ENCODE results near the gene PCDH15. TPM values are rescaled to one million over a fixed set of nuclear protein-coding genes. Genes with fewer than 3 reads are reported as not detected.

The PCDH15 gene
- total and polyA plus RNA-seq, 2 of the 13 experiments (the other 11 are each of a cell fraction or from before 2014, with no cell fraction given): not detected

GRCh38 chr10:53939654-53940053 lies 861.4 kb downstream of the PCDH15 start (continued):
- no peak for TF ChIP-seq ZBTB33 (CRISPR knock-in tag; IDR thresholded peaks at IDR 0.05)
- TF ChIP-seq ZNF234 (CRISPR knock-in tag; conservative IDR thresholded peaks at IDR 0.05): no peak
- TF ChIP-seq ZNF124 (CRISPR knock-in tag; IDR thresholded peaks at IDR 0.05): no peak
- TF ChIP-seq TEAD3 (CRISPR knock-in tag; optimal IDR thresholded peaks at IDR 0.05; ENCODE audit: borderline replicate concordance): no peak
- no peak for TF ChIP-seq SOX6 (IDR thresholded peaks at IDR 0.05)
- TF ChIP-seq SOX6 (CRISPR knock-in tag; IDR thresholded peaks at IDR 0.05): peak; percentile 52; the same call in 1 of the 2 replicates
- TF ChIP-seq ZNF34 (CRISPR knock-in tag; IDR thresholded peaks at IDR 0.05; ENCODE audit: borderline replicate concordance): no peak
- TF ChIP-seq FOXK2 (IDR thresholded peaks at IDR 0.05): no peak
- TF ChIP-seq ZNF280D (CRISPR knock-in tag; IDR thresholded peaks at IDR 0.05): no peak
- no peak for TF ChIP-seq ZNF687 (CRISPR knock-in tag; IDR thresholded peaks at IDR 0.05)
- no peak for TF ChIP-seq TIGD3 (CRISPR knock-in tag; IDR thresholded peaks at IDR 0.05; ENCODE audit: borderline replicate concordance)
- TF ChIP-seq SALL1 (CRISPR knock-in tag; IDR thresholded peaks at IDR 0.05): no peak
- peak; percentile 60; the same call in 1 of the 2 replicates for TF ChIP-seq HMG20A (CRISPR knock-in tag; IDR thresholded peaks at IDR 0.05; ENCODE audit: borderline replicate concordance)
- no peak for TF ChIP-seq MAF1 (CRISPR knock-in tag; IDR thresholded peaks at IDR 0.05; ENCODE audit: borderline replicate concordance)
- no peak for TF ChIP-seq TGIF2 (CRISPR knock-in tag; IDR thresholded peaks at IDR 0.05)
- TF ChIP-seq KAT2B (IDR thresholded peaks at IDR 0.05; ENCODE audit: borderline replicate concordance, low read depth, low read length): no peak
- 0 out of 2 replicates have a peak, but pooled peaks have one; percentile 14 for TF ChIP-seq MED1 (CRISPR knock-in tag; IDR thresholded peaks at IDR 0.05)
- no peak for TF ChIP-seq TEF (CRISPR knock-in tag; IDR thresholded peaks at IDR 0.05)
- TF ChIP-seq KLF15 (CRISPR knock-in tag; IDR thresholded peaks at IDR 0.05; ENCODE audit: borderline replicate concordance): no peak
- TF ChIP-seq NCOA1 (CRISPR knock-in tag; IDR thresholded peaks at IDR 0.05): no peak
- TF ChIP-seq ZC3H4 (CRISPR knock-in tag; IDR thresholded peaks at IDR 0.05; ENCODE audit: borderline replicate concordance): no peak

Data from HepG2 (cell line).